ENCODE measurements around the gene PGC.

The PGC gene

GRCh38 chr6:41743406-41744235, 3.6 kb downstream of the PGC start:
- DNase-seq, result no peak

- no peak for DNase-seq
Measured at GRCh38 chr6:41741625-41742490, 5.3 kb downstream of the PGC start.

- no peak for DNase-seq
Measured at GRCh38 chr6:41740366-41741162, 6.6 kb downstream of the PGC start.

- DNase-seq, result no peak
Measured at GRCh38 chr6:41739041-41739440, 8.2 kb downstream of the PGC start.

- no peak for DNase-seq
Measured at GRCh38 chr6:41737591-41738130, 9.5 kb downstream of the PGC start.

GRCh38 chr6:41736800-41737555, 10.2 kb downstream of the PGC start:
- no peak for DNase-seq

- no peak for DNase-seq
Measured at GRCh38 chr6:41736186-41736733, 10.9 kb downstream of the PGC start.

- DNase-seq, result peak; percentile 86
Measured at GRCh38 chr6:41735427-41736185, 11.6 kb downstream of the PGC start, which contains the start of gene TFEB. TFEB (minus strand) TSS chr6:41735608; CDS start chr6:41691213, 44,395 bp downstream.

GRCh38 chr6:41734666-41735426, 12.4 kb downstream of the PGC start:
- DNase-seq, result peak; percentile 32 to 47

- DNase-seq, result peak; percentile 80 to 82
Measured at GRCh38 chr6:41733707-41734665, 13.2 kb downstream of the PGC start.

GRCh38 chr6:41733360-41733706, 13.9 kb downstream of the PGC start:
- DNase-seq, result no peak

- DNase-seq, result no peak
Measured at GRCh38 chr6:41732591-41733359, 14.4 kb downstream of the PGC start.

- DNase-seq, result no peak
Measured at GRCh38 chr6:41732149-41732548, 15.0 kb downstream of the PGC start.

GRCh38 chr6:41731561-41732086, 15.6 kb downstream of the PGC start:
- no peak for DNase-seq

GRCh38 chr6:41730531-41731436, 16.4 kb downstream of the PGC start:
- DNase-seq, result no peak

GRCh38 chr6:41729624-41730023, 17.6 kb downstream of the PGC start:
- DNase-seq, result no peak

- no peak for DNase-seq
Measured at GRCh38 chr6:41728954-41729353, 18.2 kb downstream of the PGC start.

Measured in SHP77 (cell line).